SK-N-MC (cell line): Measurements from ENCODE around the gene HS3ST1.

Source experiments
- EZH2 ChIP-seq: fragments of 200-600 bp; sonication (generic); IDR thresholded peaks from one replicate; pipeline ENCODE4 v1.6.1; 2017; ENCODE audit warnings: antibody characterized with exemption
- POLR2AphosphoS5 ChIP-seq: IDR thresholded peaks from 2 replicates; pipeline ENCODE4 v1.6.1; 2012; ENCODE audit warnings: mild to moderate bottlenecking, low read depth, low read length, borderline replicate concordance

- no peak for TF ChIP-seq EZH2
- TF ChIP-seq POLR2AphosphoS5: no peak
Measured at GRCh38 chr4:11426003-11426402, 2.7 kb downstream of the HS3ST1 start.
